Measurements from ENCODE around the gene ERP44. TPM values are rescaled to one million over a fixed set of nuclear protein-coding genes. Genes with fewer than 3 reads are reported as not detected.

The ERP44 gene
- total RNA-seq, 1 experiment from 2014 or later, result 10.1 TPM

- in situ Hi-C loops (cut with HindIII; ENCODE audit: low pct_unique_long_range_greater_than_20kb, low sequenced_read_pairs) (no loop called here), intact Hi-C loops (cut with micrococcal nuclease; ENCODE audit: unreplicated experiment) (no loop called here)
- no TSS peak for BruUV-seq (replicated peaks)
- Histone ChIP-seq H3K27me3 (ENCODE audit: control insufficient read depth, insufficient read depth, low read length) (no peaks in the 10 kb centered on the region), H3K4me3 (ENCODE audit: low read depth in 2 of 2, low read length in 2 of 2) (no peak overlapping the region), H3K4me1 (ENCODE audit: control insufficient read depth, insufficient read depth, low read length) (peaks cover 3% of the 10 kb centered on the region; the same call in 1 of the 2 replicates), H3K27ac (ENCODE audit: low read length) (no peak overlapping the region), H3K9me3 (ENCODE audit: control insufficient read depth, insufficient read depth, low read depth, low read length) (no peaks in the 10 kb centered on the region), H3K36me3 (ENCODE audit: control insufficient read depth, insufficient read depth, low read length) (no peaks in the 10 kb centered on the region)
- TF ChIP-seq POLR2AphosphoS5 (IDR thresholded peaks at IDR 0.05; ENCODE audit: low read depth, low read length), result no peak
- no peak for TF ChIP-seq SIN3A (IDR thresholded peaks at IDR 0.05; ENCODE audit: borderline replicate concordance, insufficient read depth, low read depth, low read length)
- TF ChIP-seq TCF7L2 (IDR thresholded peaks at IDR 0.05; ENCODE audit: low read depth, low read length), result no peak
- TF ChIP-seq CTCF (IDR thresholded peaks at IDR 0.05), result no peak
- no peak for TF ChIP-seq REST (IDR thresholded peaks at IDR 0.05; ENCODE audit: insufficient read depth in 1 of 2, low read depth in 2 of 2, low read length in 1 of 2)
- ChIA-PET CTCF (no interaction called here), POLR2A (no interaction called here)
- DNase-seq (ENCODE audit: low read depth, low spot score), result no peak
- no peak for ATAC-seq
These were observed 11.6 kb downstream of the ERP44 start for GRCh38 chr9:100087218-100087617.

- Histone ChIP-seq H3K9me3 (ENCODE audit: control insufficient read depth, insufficient read depth, low read depth, low read length) (no peaks in the 10 kb centered on the region), H3K27ac (ENCODE audit: low read length) (no peak overlapping the region), H3K4me1 (ENCODE audit: control insufficient read depth, insufficient read depth, low read length) (peaks cover 3% of the 10 kb centered on the region; the same call in 1 of the 2 replicates), H3K4me3 (ENCODE audit: low read depth in 2 of 2, low read length in 2 of 2) (no peak overlapping the region), H3K36me3 (ENCODE audit: control insufficient read depth, insufficient read depth, low read length) (no peaks in the 10 kb centered on the region), H3K27me3 (ENCODE audit: control insufficient read depth, insufficient read depth, low read length) (no peaks in the 10 kb centered on the region)
- ATAC-seq (no peak), DNase-seq (ENCODE audit: low read depth, low spot score) (no peak)
- TF ChIP-seq TCF7L2 (IDR thresholded peaks at IDR 0.05; ENCODE audit: low read depth, low read length) (no peak), SIN3A (IDR thresholded peaks at IDR 0.05; ENCODE audit: borderline replicate concordance, insufficient read depth, low read depth, low read length) (no peak), POLR2AphosphoS5 (IDR thresholded peaks at IDR 0.05; ENCODE audit: low read depth, low read length) (no peak), CTCF (IDR thresholded peaks at IDR 0.05) (no peak), REST (IDR thresholded peaks at IDR 0.05; ENCODE audit: insufficient read depth in 1 of 2, low read depth in 2 of 2, low read length in 1 of 2) (no peak)
- no TSS peak for BruUV-seq (replicated peaks)
- CTCF ChIA-PET, result no interaction called here
- POLR2A ChIA-PET, result no interaction called here
- in situ Hi-C loops (cut with HindIII; ENCODE audit: low pct_unique_long_range_greater_than_20kb, low sequenced_read_pairs), result no loop called here
- intact Hi-C loops (cut with micrococcal nuclease; ENCODE audit: unreplicated experiment), result no loop called here
These were observed 12.6 kb downstream of the ERP44 start for GRCh38 chr9:100086097-100086635.

Measured in Panc1 (cell line).